GM21367 (cell line): ENCODE results near the gene DLX6.

Source experiments
- ATAC-seq: cut with Tn5 transposase; IDR thresholded peaks from one replicate; pipeline ENCODE4 v1.9.1; 2021; ENCODE audit not compliant: unreplicated experiment

The DLX6 gene

DNA sequence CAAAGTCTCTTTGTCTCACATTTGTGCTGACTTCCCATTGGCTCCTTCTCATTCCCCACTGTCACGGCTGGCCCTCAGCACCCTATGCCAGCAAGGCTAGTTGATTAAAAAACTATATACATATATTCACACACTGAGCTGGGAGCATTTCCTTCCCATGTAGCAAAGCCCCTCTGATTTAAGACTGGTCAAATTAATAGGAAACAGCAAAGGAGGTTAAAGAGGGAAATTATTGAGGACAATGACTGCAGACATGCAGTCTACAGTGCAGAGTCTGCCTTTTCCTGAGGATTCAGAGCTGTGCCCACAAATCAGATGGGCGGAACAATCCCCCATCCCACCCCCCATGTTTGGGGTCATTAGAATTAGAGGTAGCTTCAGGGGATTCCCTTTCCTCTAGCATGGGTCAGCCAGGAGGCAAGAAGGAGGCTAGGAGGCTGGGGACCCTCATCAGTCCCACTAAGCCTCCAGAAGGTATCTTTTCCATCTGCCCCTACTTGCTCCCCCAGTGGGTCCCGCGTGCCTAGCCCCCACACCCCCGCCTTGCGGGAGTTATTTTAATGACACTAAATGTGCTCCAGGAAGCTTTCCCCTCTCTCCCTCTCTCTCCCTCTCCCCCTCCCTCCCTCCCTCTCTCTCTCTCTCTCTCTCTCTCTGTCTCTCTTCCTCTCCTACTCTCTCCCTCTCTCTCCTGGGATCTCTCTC is 9.8 kb upstream of the DLX6 start:
- no peak for ATAC-seq

DNA sequence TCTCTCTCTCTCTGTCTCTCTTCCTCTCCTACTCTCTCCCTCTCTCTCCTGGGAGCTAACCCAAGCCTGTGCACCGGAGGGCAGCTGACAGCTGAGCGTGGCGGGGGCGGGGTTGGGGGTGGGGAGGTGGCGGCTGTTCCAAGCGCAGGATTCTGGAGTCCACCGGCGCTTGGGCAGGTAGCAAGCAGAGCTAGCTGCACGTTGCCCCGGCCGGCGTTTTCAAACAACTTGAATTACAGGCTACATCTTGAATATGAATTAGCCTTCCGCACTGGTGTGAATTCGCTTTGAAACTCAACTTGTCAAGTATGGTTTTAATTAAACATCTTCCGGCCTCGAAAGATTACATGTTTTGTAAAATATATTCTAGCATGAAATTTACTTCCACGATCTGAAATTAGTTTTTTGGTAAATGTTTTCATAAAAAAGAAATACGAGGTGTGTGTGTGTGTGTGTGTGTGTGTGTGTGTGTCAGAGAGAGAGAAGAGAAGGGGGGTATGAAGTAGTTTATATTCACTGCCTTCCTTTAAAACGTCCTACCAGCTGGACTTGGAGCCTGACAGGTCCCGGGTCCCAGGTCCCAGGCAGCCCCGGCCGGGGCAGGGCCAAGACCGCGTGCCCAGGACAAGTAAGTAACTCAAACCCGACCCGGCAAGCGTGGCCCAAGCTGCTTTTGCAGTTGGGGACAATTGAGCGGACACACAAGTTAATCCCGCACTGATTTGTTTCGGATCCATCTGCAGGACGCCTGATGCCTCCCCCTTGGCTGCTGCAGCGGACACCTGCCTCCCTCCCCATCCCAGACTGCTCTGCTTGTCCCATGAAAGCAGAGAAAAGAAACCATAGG is 9.0 kb upstream of the DLX6 start:
- ATAC-seq, result no peak

DNA sequence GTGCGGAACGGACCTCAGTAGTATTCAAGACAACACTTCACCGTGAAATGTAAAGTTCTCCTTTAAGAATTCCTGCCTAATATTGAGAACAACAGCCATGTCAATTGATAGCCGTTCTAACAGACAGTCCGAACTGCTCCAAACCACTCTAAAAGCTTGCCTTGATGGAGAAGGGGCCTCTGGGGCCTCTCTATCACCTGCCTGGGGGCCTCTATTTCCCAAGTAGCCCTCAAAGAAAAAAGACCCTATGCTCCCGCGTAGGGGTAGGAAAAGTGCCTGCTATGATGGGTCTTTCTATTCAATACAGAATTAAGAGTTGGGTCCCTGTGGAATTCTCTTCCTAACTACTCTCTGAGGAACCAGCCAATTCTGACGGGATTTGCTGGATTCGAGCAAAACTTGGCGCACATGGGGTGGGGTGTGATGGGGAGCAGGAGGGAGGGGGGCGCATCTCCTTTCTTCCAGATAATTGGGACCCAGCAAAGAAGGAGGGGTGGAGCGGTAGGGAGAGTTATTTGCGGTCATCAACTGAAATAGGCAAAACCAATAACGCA is 8.3 kb upstream of the DLX6 start:
- no peak for ATAC-seq

DNA sequence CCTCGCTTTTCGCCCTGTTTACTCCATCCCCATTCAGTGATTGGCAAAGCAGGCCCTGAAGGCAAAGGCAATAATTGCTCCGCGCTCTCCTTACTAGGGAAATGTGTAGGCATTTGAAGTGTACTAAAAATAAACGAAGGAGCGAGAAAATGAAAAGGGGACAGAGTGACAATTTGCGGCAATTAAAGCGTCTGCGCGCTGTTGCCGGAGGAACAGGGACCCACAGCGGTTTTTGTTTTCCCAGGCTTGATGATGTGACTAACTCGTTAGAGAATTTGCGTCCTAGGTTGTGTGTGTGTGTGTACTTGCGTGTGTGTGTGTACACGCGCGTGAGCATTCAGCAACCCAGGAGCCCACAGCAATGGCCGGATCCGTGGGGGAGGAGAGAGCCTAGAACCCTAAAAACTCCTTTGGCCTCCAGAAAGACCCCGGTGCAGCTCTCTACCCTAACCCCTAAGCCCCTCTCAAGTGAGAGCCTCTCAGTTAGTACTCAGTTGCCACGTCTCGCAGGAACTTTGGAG is 7.8 kb upstream of the DLX6 start:
- ATAC-seq, result no peak

DNA sequence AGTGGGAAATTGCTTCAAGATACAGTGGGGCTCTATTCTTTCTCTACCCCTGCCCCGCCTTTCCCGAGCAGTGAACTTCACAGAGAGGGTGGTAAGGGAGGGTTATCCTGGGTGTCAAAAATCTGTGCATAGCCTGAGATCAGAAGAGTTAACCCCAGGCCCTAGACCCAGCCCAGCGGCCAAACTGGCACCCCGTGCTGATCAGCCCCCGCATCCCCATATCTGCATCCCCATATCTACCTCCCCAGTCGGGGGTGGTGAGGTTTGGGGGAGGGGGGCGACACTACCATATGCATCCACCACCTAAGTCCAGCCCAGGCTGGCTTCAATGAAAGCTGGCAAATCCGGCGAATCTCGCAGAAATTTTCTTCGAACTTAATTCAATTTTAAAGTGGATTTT is 7.0 kb upstream of the DLX6 start:
- ATAC-seq, result no peak

DNA sequence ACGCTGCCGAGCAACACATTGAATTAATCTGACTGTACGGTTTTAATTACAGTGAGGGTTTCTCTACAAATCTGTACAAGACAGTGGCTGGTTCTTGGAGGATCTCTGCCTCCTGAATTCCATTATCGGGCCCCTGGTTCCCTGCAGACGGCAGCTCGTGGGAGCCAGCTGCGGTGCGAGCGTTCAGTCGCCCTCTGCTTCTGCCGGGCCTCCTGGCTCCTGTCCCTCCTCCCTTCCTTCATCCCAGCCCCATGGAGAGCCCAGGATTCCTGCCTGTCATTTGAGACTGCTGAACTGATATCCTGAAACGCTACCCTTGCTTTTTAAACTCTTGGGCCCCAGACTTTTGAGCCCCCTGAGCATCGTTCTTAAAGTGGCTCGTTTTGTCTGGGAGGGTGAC is 6.6 kb upstream of the DLX6 start:
- ATAC-seq, result no peak

DNA sequence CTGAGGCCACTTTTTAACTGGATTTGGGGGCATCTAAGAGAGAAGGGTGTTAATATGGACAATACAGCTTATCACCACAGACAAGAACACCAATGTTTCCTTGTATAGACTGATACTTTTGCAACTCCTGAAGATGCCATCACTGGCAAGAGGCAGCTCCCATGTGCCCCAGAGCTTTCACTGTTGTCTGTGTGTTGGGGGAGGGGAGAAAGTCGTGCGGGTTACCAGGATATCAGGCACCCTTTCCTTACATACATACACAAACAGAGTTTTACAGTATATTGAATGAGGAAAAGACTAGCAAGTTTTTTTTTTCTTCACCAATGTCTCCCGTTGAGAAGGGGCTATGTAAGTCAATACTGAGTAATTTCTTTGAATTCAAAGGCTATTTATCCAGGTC is 4.1 kb upstream of the DLX6 start:
- no peak for ATAC-seq

DNA sequence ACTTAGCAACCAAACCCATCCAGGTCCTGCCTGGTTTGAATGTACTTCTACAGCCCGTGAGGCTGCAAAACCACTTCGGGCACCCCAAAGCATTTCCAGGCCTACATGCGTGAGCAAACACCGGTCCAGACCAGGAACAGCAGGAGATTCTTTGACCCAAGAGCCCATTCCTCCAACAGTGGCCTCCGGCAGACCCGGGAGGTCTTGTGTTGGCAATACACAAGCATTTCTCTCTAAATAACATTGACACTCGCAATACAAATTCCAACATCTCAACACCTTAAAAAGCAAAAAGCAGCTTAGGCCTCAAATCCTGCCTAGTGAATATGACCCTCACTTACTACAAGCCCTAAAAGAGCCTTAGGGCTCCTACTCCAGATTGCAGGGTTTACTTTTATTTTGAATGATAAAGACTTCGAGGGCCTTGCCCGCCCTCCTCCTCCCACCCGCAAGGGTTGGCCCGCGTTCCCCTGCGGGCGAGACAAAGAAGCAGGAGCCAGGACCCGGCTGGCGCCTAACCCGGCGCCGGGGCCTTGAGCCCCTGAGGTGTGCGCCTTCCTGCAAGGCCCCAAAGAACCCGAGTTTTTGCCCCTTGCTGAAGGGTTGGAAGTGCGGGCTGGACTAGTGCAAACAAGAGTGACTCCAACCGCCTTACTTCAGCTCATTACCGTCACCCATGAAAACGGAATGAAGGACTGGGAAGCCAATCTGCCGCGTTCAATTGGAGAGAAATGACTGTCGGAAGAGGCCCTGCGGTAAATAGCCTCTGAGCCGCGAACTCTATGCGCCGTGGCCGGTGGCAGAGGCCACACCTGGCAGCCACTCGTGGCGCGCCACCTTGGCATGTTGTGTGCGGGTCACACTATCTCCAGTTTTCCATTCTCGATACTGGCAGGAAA is 3.4 kb upstream of the DLX6 start:
- no peak for ATAC-seq

DNA sequence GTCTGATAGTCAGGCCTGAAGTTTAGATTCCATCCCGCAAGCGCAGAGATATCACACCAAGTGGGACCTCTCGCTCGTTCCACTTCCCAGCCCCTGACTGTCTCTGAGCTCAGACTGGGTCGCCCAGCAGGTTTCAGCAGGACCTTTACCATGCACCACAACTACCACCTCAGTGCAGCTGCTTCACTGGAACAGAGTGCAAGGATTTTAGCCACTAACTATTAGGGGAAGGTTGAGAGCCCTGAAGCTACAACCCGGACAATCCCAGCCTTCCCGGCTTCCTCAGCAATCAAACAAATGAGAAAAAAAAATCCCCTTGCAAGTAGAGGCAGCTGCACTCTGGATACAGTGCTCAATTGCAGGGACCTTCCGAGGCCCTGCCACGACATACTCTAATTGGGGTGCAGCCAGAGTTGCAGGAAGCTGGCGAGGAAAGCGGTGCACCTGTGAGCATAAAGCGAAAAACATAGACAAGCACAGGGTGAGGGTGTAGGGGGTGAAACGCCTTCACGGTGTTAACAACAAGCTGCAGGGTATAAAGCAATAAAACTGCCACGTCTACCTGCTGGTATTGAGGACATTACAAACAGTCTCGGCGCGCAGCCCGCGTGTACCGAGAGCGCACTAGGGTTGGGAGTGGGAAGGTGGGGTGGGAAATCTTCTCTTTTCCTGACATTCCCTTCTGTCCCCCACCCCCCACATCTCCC is 2.6 kb upstream of the DLX6 start:
- ATAC-seq, result no peak

DNA sequence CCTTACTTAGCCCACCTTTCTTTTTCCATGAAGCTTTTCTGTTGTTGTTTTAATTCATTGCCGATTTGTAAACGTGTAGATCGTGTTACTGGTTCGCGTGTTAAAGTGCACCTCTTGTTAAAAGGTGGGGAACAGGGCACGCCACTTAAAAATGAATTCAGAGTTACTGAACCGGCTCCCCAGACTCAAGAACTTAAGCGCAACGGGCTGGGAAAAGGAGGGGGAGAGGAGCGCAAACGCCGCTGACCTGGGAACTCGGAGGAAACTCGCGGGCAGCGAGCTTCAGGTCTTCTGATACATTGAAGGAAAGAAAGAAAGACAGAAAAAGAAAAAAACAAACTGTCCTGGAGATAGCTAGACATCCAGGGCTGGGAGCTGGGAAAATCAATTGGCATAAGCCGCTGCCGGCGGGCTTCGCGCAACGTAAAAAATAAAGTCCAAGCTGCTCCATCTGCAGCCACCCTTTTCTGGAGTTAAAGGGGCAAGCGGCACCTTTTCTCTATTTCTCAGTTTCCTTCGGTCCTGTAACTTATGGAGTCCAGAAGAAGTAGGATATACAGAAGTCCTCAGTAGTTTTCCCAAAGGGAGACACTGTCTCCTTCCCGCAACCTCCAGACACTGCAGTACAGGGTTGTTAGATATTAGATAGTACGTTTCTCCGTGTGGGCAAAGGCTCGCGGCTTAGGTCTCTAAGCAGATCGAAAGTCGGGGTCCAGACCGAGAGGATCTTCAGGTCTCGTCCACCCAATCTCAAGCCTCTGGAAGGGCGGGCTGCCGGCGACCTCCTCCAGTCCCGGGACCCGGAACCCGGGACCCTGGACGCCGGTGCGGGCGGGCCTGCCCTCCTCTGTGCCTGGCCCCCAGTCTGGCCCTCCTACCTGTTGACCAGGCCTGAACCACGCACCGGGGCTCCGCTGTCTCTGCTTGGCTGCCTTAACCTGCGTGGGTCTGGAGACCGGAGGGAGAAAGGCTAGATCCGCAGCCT is 1.8 kb upstream of the DLX6 start:
- no peak for ATAC-seq

DNA sequence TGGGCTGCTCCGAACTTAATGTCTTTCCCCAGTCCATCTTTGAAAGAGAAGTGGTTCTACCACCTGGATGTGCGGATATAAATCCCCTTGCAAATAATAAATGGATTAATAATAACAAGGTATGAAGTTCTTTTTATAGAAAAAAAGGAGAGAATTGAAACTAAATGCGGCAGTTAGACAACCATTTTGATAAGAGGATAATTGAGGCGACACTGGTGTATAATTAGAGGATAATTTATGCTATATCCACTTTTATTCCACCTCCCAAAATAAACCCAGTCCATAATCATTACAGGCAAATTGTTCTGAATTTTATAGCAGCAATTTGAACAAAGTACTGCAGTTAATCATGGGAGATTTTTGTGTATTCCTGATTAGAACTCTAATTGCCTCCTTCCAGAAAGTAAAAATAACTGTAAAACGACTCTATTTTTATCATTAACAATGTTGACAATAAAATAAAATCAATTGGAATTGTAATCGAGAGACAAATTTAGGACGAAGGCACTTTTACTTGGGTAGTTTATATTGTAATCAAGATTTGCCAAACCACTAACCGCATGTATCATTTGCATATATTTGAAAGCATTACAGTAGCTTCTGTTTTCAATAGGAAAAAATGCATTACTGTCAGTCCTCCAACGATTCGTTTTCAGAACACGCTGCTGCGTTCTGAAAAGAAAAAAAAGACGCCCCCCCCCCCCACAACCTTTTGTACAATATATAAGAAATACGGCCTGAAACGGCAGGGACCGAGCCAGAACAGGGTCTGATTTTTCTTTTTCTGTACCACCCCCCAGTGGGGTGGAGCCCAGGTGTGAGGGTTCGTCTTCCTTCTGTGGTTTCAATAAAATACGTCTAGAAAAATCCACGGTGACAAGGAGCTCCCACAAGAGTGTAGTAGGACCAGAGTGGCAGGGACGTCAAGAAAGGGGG is 838 bp upstream of the DLX6 start:
- ATAC-seq, result no peak

DNA sequence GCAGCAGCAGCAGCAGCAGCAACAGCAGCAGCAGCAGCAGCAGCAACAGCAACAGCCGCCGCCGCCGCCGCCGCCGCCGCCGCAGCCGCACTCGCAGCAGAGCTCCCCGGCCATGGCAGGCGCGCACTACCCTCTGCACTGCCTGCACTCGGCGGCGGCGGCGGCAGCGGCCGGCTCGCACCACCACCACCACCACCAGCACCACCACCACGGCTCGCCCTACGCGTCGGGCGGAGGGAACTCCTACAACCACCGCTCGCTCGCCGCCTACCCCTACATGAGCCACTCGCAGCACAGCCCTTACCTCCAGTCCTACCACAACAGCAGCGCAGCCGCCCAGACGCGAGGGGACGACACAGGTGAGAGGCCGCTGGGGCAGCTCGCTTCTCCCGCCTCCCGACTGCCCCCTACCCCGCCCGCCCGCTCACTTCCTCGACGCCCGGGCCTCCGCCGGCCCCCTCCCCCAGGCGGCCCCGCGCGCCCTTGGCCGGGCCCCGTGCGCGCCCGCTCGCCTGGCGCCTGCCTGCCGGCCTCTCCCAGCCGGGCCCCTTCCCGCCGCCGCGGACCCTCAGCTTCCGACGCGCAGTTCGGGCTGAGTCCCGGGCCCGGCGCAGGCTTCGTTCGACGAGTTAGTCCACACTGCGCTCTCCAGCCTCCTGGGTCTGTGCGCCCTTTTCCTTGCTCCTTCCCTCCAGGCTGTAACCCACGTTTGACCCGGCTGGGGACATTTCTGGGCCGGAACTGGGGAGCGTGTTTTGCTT is 882 bp downstream of the DLX6 start:
- ATAC-seq, result peak; percentile 52

DNA sequence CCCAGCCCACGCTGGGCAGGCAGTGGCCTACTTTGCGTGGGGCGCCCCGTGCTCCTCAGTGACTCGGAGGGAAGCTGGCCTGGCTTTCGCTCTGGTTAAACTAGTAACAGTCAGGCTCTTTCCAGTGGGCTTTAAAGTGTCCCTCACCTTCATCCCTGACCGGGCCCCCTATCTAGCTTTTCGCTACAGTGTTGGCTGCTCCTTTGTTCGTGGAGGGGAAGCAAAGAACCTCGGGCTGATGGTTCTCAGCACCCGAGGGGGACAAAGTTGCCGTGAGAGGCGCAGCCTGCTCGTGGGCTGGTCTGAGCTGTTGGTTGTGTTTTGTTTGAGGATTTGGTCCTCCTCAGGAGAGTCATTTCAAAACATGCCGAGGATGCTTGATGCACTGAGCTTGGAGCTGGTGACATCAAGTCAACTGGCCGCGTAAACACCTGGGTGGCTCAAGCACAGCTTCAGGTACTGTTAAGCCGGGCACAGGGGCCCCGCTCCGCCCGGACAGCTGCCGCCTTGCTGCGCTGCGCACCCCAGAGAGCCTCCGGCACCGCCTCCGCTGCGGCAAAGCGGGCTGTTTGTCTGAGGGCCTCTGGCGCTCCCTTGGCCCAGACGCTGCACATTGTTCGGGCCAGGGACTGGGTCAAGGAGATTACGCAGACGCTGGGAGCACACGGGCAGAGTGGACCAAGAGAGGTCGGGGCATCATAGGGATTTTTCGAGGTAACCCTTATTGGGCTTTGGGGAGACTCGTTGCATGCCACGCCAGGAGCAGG is 1.6 kb downstream of the DLX6 start:
- no peak for ATAC-seq

DNA sequence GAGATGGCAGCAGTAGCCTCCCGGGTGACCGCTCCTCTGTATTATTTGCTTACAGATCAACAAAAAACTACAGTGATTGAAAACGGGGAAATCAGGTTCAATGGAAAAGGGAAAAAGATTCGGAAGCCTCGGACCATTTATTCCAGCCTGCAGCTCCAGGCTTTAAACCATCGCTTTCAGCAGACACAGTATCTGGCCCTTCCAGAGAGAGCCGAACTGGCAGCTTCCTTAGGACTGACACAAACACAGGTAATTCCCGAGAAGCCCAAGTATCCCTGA is 2.2 kb downstream of the DLX6 start:
- ATAC-seq, result no peak

DNA sequence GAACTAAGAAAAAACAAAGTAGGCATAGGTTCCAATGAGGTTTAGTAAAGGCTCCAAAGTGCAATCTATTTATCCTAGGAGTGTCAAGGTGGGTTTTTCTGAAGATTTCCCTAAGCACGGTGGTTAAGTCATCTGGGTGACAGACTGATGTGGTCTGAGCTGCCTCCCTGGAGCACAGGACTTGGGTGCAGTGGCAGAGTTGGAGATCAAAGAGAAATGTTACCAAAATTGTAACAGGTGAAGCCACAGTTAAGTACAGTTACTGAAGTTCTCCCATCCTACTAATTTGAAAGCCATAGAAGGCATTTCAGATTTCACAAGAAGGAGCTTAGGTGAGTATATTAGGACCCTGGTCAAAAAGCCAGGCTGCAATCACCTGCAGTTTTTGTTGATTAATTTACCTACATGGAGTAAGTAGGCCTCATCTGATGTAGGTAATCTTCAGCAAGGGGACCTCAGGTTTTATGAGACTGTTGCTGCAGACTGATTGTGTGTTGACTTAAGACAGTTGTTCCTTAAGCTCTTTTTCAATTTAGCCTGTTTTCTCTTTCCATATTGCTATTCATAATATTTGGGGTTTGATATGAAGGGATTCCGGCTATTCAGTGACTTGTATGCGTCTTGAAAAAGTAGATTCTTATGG is 3.0 kb downstream of the DLX6 start:
- no peak for ATAC-seq
